ENCODE data around the gene ECPAS. TPM values are rescaled to one million over a fixed set of nuclear protein-coding genes. Genes with fewer than 3 reads are reported as not detected.

Gene ECPAS
- total RNA-seq, 1 donor from 2014 or later, result 89.7 TPM

DNA sequence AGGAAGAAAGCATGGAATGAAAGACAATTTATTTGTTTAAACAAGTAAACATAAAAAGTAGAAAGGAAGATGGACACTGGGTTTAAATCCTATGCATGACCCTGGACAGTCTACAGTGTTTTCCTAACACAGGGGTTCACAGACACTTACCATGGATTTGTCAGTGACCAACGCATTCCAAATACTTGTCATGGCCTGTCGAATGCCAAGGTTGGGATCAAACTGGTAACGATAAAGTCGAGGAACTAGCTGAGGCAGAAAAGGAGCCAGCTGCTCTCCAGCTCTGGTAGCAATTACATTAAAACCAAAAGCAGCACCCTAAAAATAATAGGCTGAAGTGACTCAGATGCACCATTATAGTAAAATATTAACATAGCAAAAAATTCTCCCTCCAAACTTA is 94.8 kb downstream of the ECPAS start:
- H3K4me3 Mint-ChIP-seq (ENCODE audit: unreplicated experiment), result no peak overlapping the region
- no peaks in the 10 kb centered on the region for H3K79me2 ChIP-seq (ENCODE audit: insufficient read depth, low read length)
- H3K4me1 ChIP-seq (ENCODE audit: insufficient read depth, low read length), result no peaks in the 10 kb centered on the region
- H2AFZ ChIP-seq (ENCODE audit: low read depth, low read length), result no peak overlapping the region
- H3K36me3 Mint-ChIP-seq (ENCODE audit: low read depth, unreplicated experiment), result peaks cover 27% of the 10 kb centered on the region
- H3K4me1 Mint-ChIP-seq (ENCODE audit: low read depth, unreplicated experiment), result no peaks in the 10 kb centered on the region
- DNase-seq (ENCODE audit: low read depth) (no peak), FAIRE-seq (no peak)
- H3K4me2 ChIP-seq (ENCODE audit: low read length), result no peak overlapping the region
- H3K9me3 Mint-ChIP-seq (ENCODE audit: unreplicated experiment), result no peaks in the 10 kb centered on the region
- no peaks in the 10 kb centered on the region for H3K9me3 ChIP-seq (ENCODE audit: insufficient read depth, low read depth, low read length)
- peaks cover 44% of the 10 kb centered on the region for H3K36me3 ChIP-seq (ENCODE audit: insufficient read depth, low read length)
- H4K20me1 ChIP-seq (ENCODE audit: insufficient read depth, low read length), result no peaks in the 10 kb centered on the region
- no peak overlapping the region for H3K9ac ChIP-seq (ENCODE audit: low read length)
- no peaks in the 10 kb centered on the region for H3K27me3 ChIP-seq (ENCODE audit: insufficient read depth, low read length)
- no peak overlapping the region for H3K4me3 ChIP-seq (ENCODE audit: insufficient read depth, low read depth, low read length)
- TF ChIP-seq, protein P1, sequence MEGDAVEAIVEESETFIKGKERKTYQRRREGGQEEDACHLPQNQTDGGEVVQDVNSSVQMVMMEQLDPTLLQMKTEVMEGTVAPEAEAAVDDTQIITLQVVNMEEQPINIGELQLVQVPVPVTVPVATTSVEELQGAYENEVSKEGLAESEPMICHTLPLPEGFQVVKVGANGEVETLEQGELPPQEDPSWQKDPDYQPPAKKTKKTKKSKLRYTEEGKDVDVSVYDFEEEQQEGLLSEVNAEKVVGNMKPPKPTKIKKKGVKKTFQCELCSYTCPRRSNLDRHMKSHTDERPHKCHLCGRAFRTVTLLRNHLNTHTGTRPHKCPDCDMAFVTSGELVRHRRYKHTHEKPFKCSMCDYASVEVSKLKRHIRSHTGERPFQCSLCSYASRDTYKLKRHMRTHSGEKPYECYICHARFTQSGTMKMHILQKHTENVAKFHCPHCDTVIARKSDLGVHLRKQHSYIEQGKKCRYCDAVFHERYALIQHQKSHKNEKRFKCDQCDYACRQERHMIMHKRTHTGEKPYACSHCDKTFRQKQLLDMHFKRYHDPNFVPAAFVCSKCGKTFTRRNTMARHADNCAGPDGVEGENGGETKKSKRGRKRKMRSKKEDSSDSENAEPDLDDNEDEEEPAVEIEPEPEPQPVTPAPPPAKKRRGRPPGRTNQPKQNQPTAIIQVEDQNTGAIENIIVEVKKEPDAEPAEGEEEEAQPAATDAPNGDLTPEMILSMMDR (IDR thresholded peaks at IDR 0.05; ENCODE audit: insufficient read depth, low read depth, low read length), result no peak
- no peak for TF ChIP-seq EZH2 (IDR thresholded peaks at IDR 0.05; ENCODE audit: insufficient read depth, low read length)
- no peak overlapping the region for H3K27ac Mint-ChIP-seq (ENCODE audit: unreplicated experiment)
- H3K27me3 Mint-ChIP-seq (ENCODE audit: low read depth, unreplicated experiment), result no peaks in the 10 kb centered on the region
- no peak overlapping the region for H3K27ac ChIP-seq (ENCODE audit: low read depth, low read length)

GRCh38 chr9:111386386-111386785 is 97.8 kb downstream of the ECPAS start:
- TF ChIP-seq EZH2 (IDR thresholded peaks at IDR 0.05; ENCODE audit: insufficient read depth, low read length), result no peak
- TF ChIP-seq, protein P1 (IDR thresholded peaks at IDR 0.05; ENCODE audit: insufficient read depth, low read depth, low read length), result no peak
- FAIRE-seq (no peak), DNase-seq (ENCODE audit: low read depth) (peak; percentile 22)
- Histone ChIP-seq H2AFZ (ENCODE audit: low read depth, low read length) (no peak overlapping the region), H3K4me1 (ENCODE audit: insufficient read depth, low read length) (no peaks in the 10 kb centered on the region), H3K9ac (ENCODE audit: low read length) (no peak overlapping the region), H4K20me1 (ENCODE audit: insufficient read depth, low read length) (no peaks in the 10 kb centered on the region), H3K27ac (ENCODE audit: low read depth, low read length) (no peak overlapping the region), H3K4me3 (ENCODE audit: insufficient read depth, low read depth, low read length) (no peak overlapping the region), H3K9me3 (ENCODE audit: insufficient read depth, low read depth, low read length) (no peaks in the 10 kb centered on the region), H3K36me3 (ENCODE audit: insufficient read depth, low read length) (peaks cover 43% of the 10 kb centered on the region), H3K79me2 (ENCODE audit: insufficient read depth, low read length) (no peaks in the 10 kb centered on the region), H3K27me3 (ENCODE audit: insufficient read depth, low read length) (no peaks in the 10 kb centered on the region), H3K4me2 (ENCODE audit: low read length) (no peak overlapping the region)
- no peaks in the 10 kb centered on the region for H3K4me1 Mint-ChIP-seq (ENCODE audit: low read depth, unreplicated experiment)
- H3K4me3 Mint-ChIP-seq (ENCODE audit: unreplicated experiment), result no peak overlapping the region
- no peaks in the 10 kb centered on the region for H3K9me3 Mint-ChIP-seq (ENCODE audit: unreplicated experiment)
- H3K27me3 Mint-ChIP-seq (ENCODE audit: low read depth, unreplicated experiment), result no peaks in the 10 kb centered on the region
- peaks cover 18% of the 10 kb centered on the region for H3K36me3 Mint-ChIP-seq (ENCODE audit: low read depth, unreplicated experiment)
- no peak overlapping the region for H3K27ac Mint-ChIP-seq (ENCODE audit: unreplicated experiment)

GRCh38 chr9:111381006-111381405 is 103.2 kb downstream of the ECPAS start:
- no peak overlapping the region for H3K27ac Mint-ChIP-seq (ENCODE audit: unreplicated experiment)

More at GRCh38 chr9:111381006-111381405, 103.2 kb downstream of the ECPAS start:
- Mint-ChIP-seq H3K27me3 (ENCODE audit: low read depth, unreplicated experiment) (no peaks in the 10 kb centered on the region), H3K4me3 (ENCODE audit: unreplicated experiment) (no peak overlapping the region), H3K9me3 (ENCODE audit: unreplicated experiment) (no peaks in the 10 kb centered on the region), H3K4me1 (ENCODE audit: low read depth, unreplicated experiment) (peaks cover under 1% of the 10 kb centered on the region), H3K36me3 (ENCODE audit: low read depth, unreplicated experiment) (peaks cover 20% of the 10 kb centered on the region)
- FAIRE-seq (no peak), DNase-seq (ENCODE audit: low read depth) (no peak)
- Histone ChIP-seq H3K79me2 (ENCODE audit: insufficient read depth, low read length) (no peaks in the 10 kb centered on the region), H4K20me1 (ENCODE audit: insufficient read depth, low read length) (no peaks in the 10 kb centered on the region), H3K27me3 (ENCODE audit: insufficient read depth, low read length) (no peaks in the 10 kb centered on the region), H3K36me3 (ENCODE audit: insufficient read depth, low read length) (peaks cover 28% of the 10 kb centered on the region), H3K27ac (ENCODE audit: low read depth, low read length) (no peak overlapping the region), H3K9me3 (ENCODE audit: insufficient read depth, low read depth, low read length) (no peaks in the 10 kb centered on the region), H3K9ac (ENCODE audit: low read length) (no peak overlapping the region), H3K4me2 (ENCODE audit: low read length) (no peak overlapping the region), H3K4me3 (ENCODE audit: insufficient read depth, low read depth, low read length) (no peak overlapping the region), H2AFZ (ENCODE audit: low read depth, low read length) (no peak overlapping the region), H3K4me1 (ENCODE audit: insufficient read depth, low read length) (no peaks in the 10 kb centered on the region)
- no peak for TF ChIP-seq EZH2 (IDR thresholded peaks at IDR 0.05; ENCODE audit: insufficient read depth, low read length)
- TF ChIP-seq, protein P1 (IDR thresholded peaks at IDR 0.05; ENCODE audit: insufficient read depth, low read depth, low read length), result no peak

All from astrocyte (in vitro differentiated cells and primary cell).